ENCODE measurements around the gene ST3GAL5.

ST3GAL5 gene

DNA sequence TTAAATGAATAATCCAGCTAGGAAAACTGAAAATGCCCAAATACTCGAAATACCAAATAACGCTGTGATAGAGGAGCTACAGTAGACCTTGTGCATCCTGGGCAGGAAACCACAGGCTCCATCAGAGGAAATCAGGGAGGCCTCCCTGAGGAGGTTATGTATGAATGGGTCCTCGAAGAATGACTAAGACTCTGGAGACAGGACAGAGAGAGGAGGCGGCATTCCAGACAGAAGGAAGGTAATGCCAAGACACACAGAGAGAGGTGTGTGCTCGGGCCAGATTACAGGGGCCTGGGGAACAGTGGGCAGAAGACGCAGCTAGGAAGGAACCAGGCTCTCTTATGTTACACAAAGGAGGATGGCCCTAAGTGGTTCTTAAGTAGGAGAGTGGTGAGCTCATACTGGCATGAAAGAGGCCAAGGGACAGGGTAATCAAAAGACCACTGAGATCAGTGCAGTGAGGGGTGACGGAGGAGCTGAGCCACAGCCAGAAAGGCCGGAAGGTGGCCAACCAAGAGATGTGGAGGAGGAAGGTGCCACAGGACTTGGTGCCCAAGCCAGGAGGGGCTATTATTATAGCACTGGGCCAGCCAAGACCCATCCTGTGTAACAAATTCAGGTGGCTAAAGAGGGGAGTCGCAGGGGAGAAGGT is 9.9 kb downstream of the ST3GAL5 start:
- Histone ChIP-seq H3K4me2 (ENCODE audit: low read depth, low read length) (no peak overlapping the region), H3K4me1 (ENCODE audit: low read length) (no peaks in the 10 kb centered on the region), H3F3A (ENCODE audit: insufficient read depth, low read length) (no peaks in the 10 kb centered on the region), H4K20me1 (ENCODE audit: insufficient read depth, low read length) (peaks cover 4% of the 10 kb centered on the region; the same call in 1 of the 2 replicates), H3K27me3 (replicated peaks; ENCODE audit: insufficient read depth, low read length) (no peaks in the 10 kb centered on the region), H3K27ac (ENCODE audit: low read length) (no peak overlapping the region), H2AFZ (ENCODE audit: low read length) (no peak overlapping the region), H3K79me2 (ENCODE audit: low read length) (peaks cover 100% of the 10 kb centered on the region), H3K36me3 (replicated peaks; ENCODE audit: insufficient read depth, low read length) (peaks cover 3% of the 10 kb centered on the region; the same call in 1 of the 2 replicates), H3K9ac (ENCODE audit: low read length) (no peak overlapping the region), H3K4me3 (ENCODE audit: low read length) (no peak overlapping the region), H3K9me2 (replicated peaks; ENCODE audit: insufficient read depth, low read length) (no peaks in the 10 kb centered on the region), H3K9me3 (replicated peaks; ENCODE audit: insufficient read depth, low read length) (no peaks in the 10 kb centered on the region)
- DNase-seq: no peak
- no peak for TF ChIP-seq EZH2 (optimal IDR thresholded peaks at IDR 0.05; ENCODE audit: low read depth, low read length)
- TF ChIP-seq, protein P1, sequence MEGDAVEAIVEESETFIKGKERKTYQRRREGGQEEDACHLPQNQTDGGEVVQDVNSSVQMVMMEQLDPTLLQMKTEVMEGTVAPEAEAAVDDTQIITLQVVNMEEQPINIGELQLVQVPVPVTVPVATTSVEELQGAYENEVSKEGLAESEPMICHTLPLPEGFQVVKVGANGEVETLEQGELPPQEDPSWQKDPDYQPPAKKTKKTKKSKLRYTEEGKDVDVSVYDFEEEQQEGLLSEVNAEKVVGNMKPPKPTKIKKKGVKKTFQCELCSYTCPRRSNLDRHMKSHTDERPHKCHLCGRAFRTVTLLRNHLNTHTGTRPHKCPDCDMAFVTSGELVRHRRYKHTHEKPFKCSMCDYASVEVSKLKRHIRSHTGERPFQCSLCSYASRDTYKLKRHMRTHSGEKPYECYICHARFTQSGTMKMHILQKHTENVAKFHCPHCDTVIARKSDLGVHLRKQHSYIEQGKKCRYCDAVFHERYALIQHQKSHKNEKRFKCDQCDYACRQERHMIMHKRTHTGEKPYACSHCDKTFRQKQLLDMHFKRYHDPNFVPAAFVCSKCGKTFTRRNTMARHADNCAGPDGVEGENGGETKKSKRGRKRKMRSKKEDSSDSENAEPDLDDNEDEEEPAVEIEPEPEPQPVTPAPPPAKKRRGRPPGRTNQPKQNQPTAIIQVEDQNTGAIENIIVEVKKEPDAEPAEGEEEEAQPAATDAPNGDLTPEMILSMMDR (IDR thresholded peaks at IDR 0.05; ENCODE audit: low read length): no peak
- TF ChIP-seq EZH2phosphoT487 (IDR thresholded peaks at IDR 0.05; ENCODE audit: low read length): no peak

DNA sequence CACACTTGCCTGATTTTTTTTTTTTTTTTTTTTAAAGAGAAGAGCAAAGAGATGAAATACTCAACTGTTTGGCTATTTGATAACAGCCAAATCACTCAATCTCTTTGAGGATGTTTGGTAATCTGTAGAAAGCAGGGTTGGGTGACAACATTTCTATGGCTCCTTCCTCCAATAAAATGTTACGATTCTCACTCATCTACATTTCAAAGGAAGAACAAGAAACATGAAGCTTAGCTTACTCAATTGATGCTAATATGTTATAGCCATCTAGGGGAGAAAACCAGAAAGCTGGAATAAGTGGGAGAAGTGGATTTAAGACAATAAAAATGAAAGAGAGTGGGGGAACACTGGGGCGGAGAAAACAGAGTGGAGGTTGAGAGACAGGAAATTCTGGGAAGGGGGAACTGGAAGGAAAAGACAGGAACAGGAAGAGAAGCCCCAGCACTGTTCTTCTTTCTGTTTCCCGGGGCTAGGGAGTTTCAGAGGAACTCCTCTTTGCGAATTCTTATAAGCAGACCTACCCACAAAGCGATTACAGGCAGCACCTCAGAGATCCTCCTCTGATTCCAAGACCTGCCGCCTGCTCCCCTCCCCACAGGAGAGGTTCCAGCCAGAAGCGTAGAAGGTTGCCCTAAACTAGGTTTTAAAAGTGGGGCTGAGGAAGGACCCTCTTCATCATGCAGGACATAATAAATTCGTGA is 13.3 kb downstream of the ST3GAL5 start:
- no peak for DNase-seq
- H3K9ac ChIP-seq (ENCODE audit: low read length): no peak overlapping the region
- no peak overlapping the region for H2AFZ ChIP-seq (ENCODE audit: low read length)
- H3K9me3 ChIP-seq (replicated peaks; ENCODE audit: insufficient read depth, low read length): no peaks in the 10 kb centered on the region
- no peaks in the 10 kb centered on the region for H3F3A ChIP-seq (ENCODE audit: insufficient read depth, low read length)
- TF ChIP-seq, protein P1 (IDR thresholded peaks at IDR 0.05; ENCODE audit: low read length): no peak
- no peak for TF ChIP-seq EZH2phosphoT487 (IDR thresholded peaks at IDR 0.05; ENCODE audit: low read length)
- TF ChIP-seq EZH2 (optimal IDR thresholded peaks at IDR 0.05; ENCODE audit: low read depth, low read length): no peak
- no peaks in the 10 kb centered on the region for H3K27me3 ChIP-seq (replicated peaks; ENCODE audit: insufficient read depth, low read length)
- peaks cover 100% of the 10 kb centered on the region for H3K79me2 ChIP-seq (ENCODE audit: low read length)
- no peaks in the 10 kb centered on the region for H3K4me1 ChIP-seq (ENCODE audit: low read length)
- peaks cover 3% of the 10 kb centered on the region; the same call in 1 of the 2 replicates for H3K36me3 ChIP-seq (replicated peaks; ENCODE audit: insufficient read depth, low read length)
- no peak overlapping the region for H3K27ac ChIP-seq (ENCODE audit: low read length)
- peaks cover 4% of the 10 kb centered on the region; the same call in 1 of the 2 replicates for H4K20me1 ChIP-seq (ENCODE audit: insufficient read depth, low read length)
- no peak overlapping the region for H3K4me2 ChIP-seq (ENCODE audit: low read depth, low read length)
- no peaks in the 10 kb centered on the region for H3K9me2 ChIP-seq (replicated peaks; ENCODE audit: insufficient read depth, low read length)
- H3K4me3 ChIP-seq (ENCODE audit: low read length): no peak overlapping the region

DNA sequence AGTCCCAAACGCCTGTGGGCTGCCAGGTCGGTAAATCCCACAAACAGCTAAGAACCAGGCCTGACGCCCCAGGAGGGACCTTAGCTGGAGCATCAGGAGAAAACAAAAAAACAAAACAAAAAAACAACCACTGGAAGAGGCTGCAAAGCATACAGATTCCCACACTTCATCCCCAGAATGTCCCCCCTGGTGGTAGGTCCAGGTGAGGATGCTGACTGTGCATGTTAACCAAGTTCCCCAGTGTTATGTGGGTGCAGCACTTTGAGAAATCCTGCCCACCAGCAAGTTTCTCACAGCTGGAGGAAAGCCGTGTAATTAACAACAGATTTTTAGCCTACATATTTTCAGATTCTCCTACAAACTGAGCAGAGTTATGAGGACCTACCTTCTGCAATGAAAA is 15.1 kb downstream of the ST3GAL5 start:
- no peak for DNase-seq
- Histone ChIP-seq H3F3A (ENCODE audit: insufficient read depth, low read length) (no peaks in the 10 kb centered on the region), H3K4me1 (ENCODE audit: low read length) (no peaks in the 10 kb centered on the region), H3K9ac (ENCODE audit: low read length) (no peak overlapping the region), H3K4me3 (ENCODE audit: low read length) (no peak overlapping the region), H3K36me3 (replicated peaks; ENCODE audit: insufficient read depth, low read length) (peaks cover 11% of the 10 kb centered on the region), H3K4me2 (ENCODE audit: low read depth, low read length) (no peak overlapping the region), H3K9me2 (replicated peaks; ENCODE audit: insufficient read depth, low read length) (no peaks in the 10 kb centered on the region), H2AFZ (ENCODE audit: low read length) (no peak overlapping the region), H4K20me1 (ENCODE audit: insufficient read depth, low read length) (peaks cover 4% of the 10 kb centered on the region; the same call in 1 of the 2 replicates), H3K27ac (ENCODE audit: low read length) (no peak overlapping the region), H3K9me3 (replicated peaks; ENCODE audit: insufficient read depth, low read length) (no peaks in the 10 kb centered on the region), H3K79me2 (ENCODE audit: low read length) (peaks cover 100% of the 10 kb centered on the region), H3K27me3 (replicated peaks; ENCODE audit: insufficient read depth, low read length) (no peaks in the 10 kb centered on the region)
- TF ChIP-seq EZH2 (optimal IDR thresholded peaks at IDR 0.05; ENCODE audit: low read depth, low read length) (no peak), EZH2phosphoT487 (IDR thresholded peaks at IDR 0.05; ENCODE audit: low read length) (no peak)
- TF ChIP-seq, protein P1 (IDR thresholded peaks at IDR 0.05; ENCODE audit: low read length): no peak
